Dendritic cell treated with granulocyte-macrophage colony-stimulating factor and Interleukin-4, amounts not matched to agents 40 ng/mL and 50 ng/mL, for 4 days (primary cell): ENCODE results near the gene AMBRA1.
A peak's percentile ranks its signal among the peaks of the same experiment; 100 is the strongest.
"Not testable (repeated sequence)": the region's sequence is repeated elsewhere in the genome, so short reads cannot be mapped to it uniquely, and the experiment has no call there.

ENCODE experiments used
- H3K27ac Mint-ChIP-seq: one replicate; pipeline ENCODE4 v1.8.0; 2022; ENCODE audit warnings: mild to moderate bottlenecking, mixed read lengths
- H3K27me3 Mint-ChIP-seq: one replicate; pipeline ENCODE4 v1.8.0; 2022; ENCODE audit warnings: mild to moderate bottlenecking, mixed read lengths
- H3K36me3 Mint-ChIP-seq: one replicate; pipeline ENCODE4 v1.8.0; 2022; ENCODE audit warnings: low read depth, mixed read lengths
- H3K4me1 Mint-ChIP-seq: one replicate; pipeline ENCODE4 v1.8.0; 2022; ENCODE audit warnings: low read depth, mixed read lengths
- H3K4me3 Mint-ChIP-seq: one replicate; pipeline ENCODE4 v1.8.0; 2022; ENCODE audit warnings: mild to moderate bottlenecking, moderate library complexity, mixed read lengths
- H3K9me3 Mint-ChIP-seq: one replicate; pipeline ENCODE4 v1.8.0; 2022; ENCODE audit warnings: mixed read lengths
- intact Hi-C: fragments of 100-400 bp; cut with micrococcal nuclease; formaldehyde crosslinking; loops from one replicate; pipeline ENCODE4 v1.15.0; 2022

AMBRA1 gene

GRCh38 chr11:46382646-46383403 lies 211.0 kb downstream of the AMBRA1 start:
- intact Hi-C loops: no loop called here
- H3K36me3 Mint-ChIP-seq: peaks cover 23% of the 10 kb centered on the region
- H3K4me3 Mint-ChIP-seq: no peak overlapping the region
- H3K4me1 Mint-ChIP-seq: peaks cover 34% of the 10 kb centered on the region
- H3K9me3 Mint-ChIP-seq: no peaks in the 10 kb centered on the region
- H3K27ac Mint-ChIP-seq: no peak overlapping the region
- H3K27me3 Mint-ChIP-seq: peaks cover 66% of the 10 kb centered on the region

GRCh38 chr11:46381819-46382645 lies 211.8 kb downstream of the AMBRA1 start:
- Mint-ChIP-seq H3K27ac (no peak overlapping the region), H3K9me3 (no peaks in the 10 kb centered on the region), H3K36me3 (peaks cover 31% of the 10 kb centered on the region), H3K27me3 (peaks cover 60% of the 10 kb centered on the region), H3K4me3 (peak overlapping the region; percentile 62), H3K4me1 (peaks cover 33% of the 10 kb centered on the region)
- intact Hi-C loops: no loop called here

GRCh38 chr11:46381048-46381818 lies 212.6 kb downstream of the AMBRA1 start, which contains the start of gene MDK:
MDK (plus strand) TSS chr11:46381669; CDS start chr11:46382058, 389 bp downstream.
- peaks cover 33% of the 10 kb centered on the region for H3K4me1 Mint-ChIP-seq
- H3K27ac Mint-ChIP-seq: peak within 1 kb of the TSS; percentile 60
- intact Hi-C loops: no loop called here
- H3K9me3 Mint-ChIP-seq: no peaks in the 10 kb centered on the region
- H3K36me3 Mint-ChIP-seq: peaks cover 39% of the 10 kb centered on the region
- peaks cover 52% of the 10 kb centered on the region for H3K27me3 Mint-ChIP-seq
- H3K4me3 Mint-ChIP-seq: peak within 1 kb of the TSS; percentile 81

- H3K27me3 Mint-ChIP-seq: peaks cover 46% of the 10 kb centered on the region
- H3K4me1 Mint-ChIP-seq: peaks cover 33% of the 10 kb centered on the region
- peak overlapping the region; percentile 81 for H3K4me3 Mint-ChIP-seq
- no peaks in the 10 kb centered on the region for H3K9me3 Mint-ChIP-seq
- intact Hi-C loops: no loop called here
- peak overlapping the region; percentile 60 for H3K27ac Mint-ChIP-seq
- H3K36me3 Mint-ChIP-seq: peaks cover 46% of the 10 kb centered on the region
Observed at GRCh38 chr11:46380340-46381047, 213.3 kb downstream of the AMBRA1 start.

- intact Hi-C loops, H3K27ac Mint-ChIP-seq: not testable (repeated sequence)
Observed at GRCh38 chr11:46379482-46380293, 214.1 kb downstream of the AMBRA1 start.

GRCh38 chr11:46378811-46379481 lies 214.9 kb downstream of the AMBRA1 start:
- H3K4me1 Mint-ChIP-seq: peaks cover 33% of the 10 kb centered on the region
- H3K36me3 Mint-ChIP-seq: peaks cover 62% of the 10 kb centered on the region
- H3K9me3 Mint-ChIP-seq: no peaks in the 10 kb centered on the region
- intact Hi-C loops: no loop called here
- no peak overlapping the region for H3K27ac Mint-ChIP-seq
- H3K4me3 Mint-ChIP-seq: no peak overlapping the region
- peaks cover 30% of the 10 kb centered on the region for H3K27me3 Mint-ChIP-seq

More at GRCh38 chr11:46379482-46380293, 214.1 kb downstream of the AMBRA1 start:
- H3K4me1 Mint-ChIP-seq: peaks cover 33% of the 10 kb centered on the region
- not testable (repeated sequence) for H3K4me3 Mint-ChIP-seq, H3K9me3 Mint-ChIP-seq
- peaks cover 38% of the 10 kb centered on the region for H3K27me3 Mint-ChIP-seq
- H3K36me3 Mint-ChIP-seq: peaks cover 54% of the 10 kb centered on the region

GRCh38 chr11:46378296-46378695 lies 215.5 kb downstream of the AMBRA1 start:
- H3K36me3 Mint-ChIP-seq: peaks cover 68% of the 10 kb centered on the region
- no peaks in the 10 kb centered on the region for H3K9me3 Mint-ChIP-seq
- peaks cover 33% of the 10 kb centered on the region for H3K4me1 Mint-ChIP-seq
- H3K4me3 Mint-ChIP-seq: no peak overlapping the region
- peaks cover 24% of the 10 kb centered on the region for H3K27me3 Mint-ChIP-seq
- H3K27ac Mint-ChIP-seq: no peak overlapping the region
- intact Hi-C loops: no loop called here

GRCh38 chr11:46377831-46378230 lies 216.0 kb downstream of the AMBRA1 start:
- H3K4me1 Mint-ChIP-seq: peaks cover 34% of the 10 kb centered on the region
- H3K27ac Mint-ChIP-seq: no peak overlapping the region
- H3K4me3 Mint-ChIP-seq: no peak overlapping the region
- intact Hi-C loops: no loop called here
- peaks cover 73% of the 10 kb centered on the region for H3K36me3 Mint-ChIP-seq
- H3K27me3 Mint-ChIP-seq: peaks cover 19% of the 10 kb centered on the region
- no peaks in the 10 kb centered on the region for H3K9me3 Mint-ChIP-seq

- H3K27ac Mint-ChIP-seq: no peak overlapping the region
- no peaks in the 10 kb centered on the region for H3K9me3 Mint-ChIP-seq
- peaks cover 37% of the 10 kb centered on the region for H3K4me1 Mint-ChIP-seq
- H3K27me3 Mint-ChIP-seq: peaks cover 15% of the 10 kb centered on the region
- intact Hi-C loops: no loop called here
- H3K36me3 Mint-ChIP-seq: peaks cover 78% of the 10 kb centered on the region
- H3K4me3 Mint-ChIP-seq: no peak overlapping the region
Observed at GRCh38 chr11:46377290-46377689, 216.5 kb downstream of the AMBRA1 start.

GRCh38 chr11:46376258-46377050 lies 217.4 kb downstream of the AMBRA1 start:
- H3K4me1 Mint-ChIP-seq: peaks cover 31% of the 10 kb centered on the region

GRCh38 chr11:46375392-46376101 lies 218.3 kb downstream of the AMBRA1 start:
- Mint-ChIP-seq H3K27ac (no peak overlapping the region), H3K4me3 (no peak overlapping the region), H3K36me3 (peaks cover 94% of the 10 kb centered on the region), H3K9me3 (no peaks in the 10 kb centered on the region), H3K27me3 (peaks cover 2% of the 10 kb centered on the region), H3K4me1 (peaks cover 31% of the 10 kb centered on the region)
- intact Hi-C loops: no loop called here

More at GRCh38 chr11:46376258-46377050, 217.4 kb downstream of the AMBRA1 start:
- H3K27ac Mint-ChIP-seq: no peak overlapping the region
- intact Hi-C loops: no loop called here
- peaks cover 86% of the 10 kb centered on the region for H3K36me3 Mint-ChIP-seq
- peaks cover 8% of the 10 kb centered on the region for H3K27me3 Mint-ChIP-seq
- H3K4me3 Mint-ChIP-seq: no peak overlapping the region
- no peaks in the 10 kb centered on the region for H3K9me3 Mint-ChIP-seq
